CD4-positive, alpha-beta T cell treated with Interferon alpha-2 for 1 hour (primary cell): ENCODE results near the gene RASIP1.
"Not testable (repeated sequence)": the region's sequence is repeated elsewhere in the genome, so short reads cannot be mapped to it uniquely, and the experiment has no call there.

Experiments used
- DNase-seq, 2 donors: peaks; one replicate each; pipeline ENCODE4 v3.0.0-alpha.2; 2020 to 2022

Gene RASIP1

GRCh38 chr19:48728911-48729664 lies 11.3 kb downstream of the RASIP1 start:
- DNase-seq: no peak

- DNase-seq: peak; percentile 65 to 74
Observed at GRCh38 chr19:48726556-48726955, 13.9 kb downstream of the RASIP1 start.

- DNase-seq: peak; percentile 58 to 75
Observed at GRCh38 chr19:48724796-48725753, 15.3 kb downstream of the RASIP1 start.

- DNase-seq: no peak
Observed at GRCh38 chr19:48722196-48722708, 18.2 kb downstream of the RASIP1 start.

GRCh38 chr19:48720613-48721296 lies 19.7 kb downstream of the RASIP1 start:
- DNase-seq: peak; percentile 95

- no peak for DNase-seq
Observed at GRCh38 chr19:48720251-48720612, 20.2 kb downstream of the RASIP1 start.

- DNase-seq: no peak
Observed at GRCh38 chr19:48719263-48720171, 20.9 kb downstream of the RASIP1 start, which contains the start of gene MAMSTR. Gene MAMSTR (minus strand): TSS chr19:48719725. CDS start chr19:48719031, 694 bp downstream.

- no peak for DNase-seq
Observed at GRCh38 chr19:48718711-48719231, 21.6 kb downstream of the RASIP1 start.

GRCh38 chr19:48718106-48718505 lies 22.3 kb downstream of the RASIP1 start:
- DNase-seq: not testable (repeated sequence)

- no peak for DNase-seq
Observed at GRCh38 chr19:48716562-48717291, 23.7 kb downstream of the RASIP1 start.

GRCh38 chr19:48715681-48716171 lies 24.7 kb downstream of the RASIP1 start:
- DNase-seq: no peak

- DNase-seq: no peak
Observed at GRCh38 chr19:48714759-48715675, 25.4 kb downstream of the RASIP1 start.

- peak; percentile 99 for DNase-seq
Observed at GRCh38 chr19:48713864-48714755, 26.3 kb downstream of the RASIP1 start.

GRCh38 chr19:48713041-48713863 lies 27.2 kb downstream of the RASIP1 start:
- DNase-seq: no peak

GRCh38 chr19:48711106-48711662 lies 29.2 kb downstream of the RASIP1 start:
- DNase-seq: no peak

- DNase-seq: no peak
Observed at GRCh38 chr19:48708471-48708870, 31.9 kb downstream of the RASIP1 start.

- no peak for DNase-seq
Observed at GRCh38 chr19:48705431-48705830, 35.0 kb downstream of the RASIP1 start.
